SIG-M5 (cell line): ENCODE results near the gene ACTL7A.

Experiments used
- DNase-seq: peaks from one replicate; lab custom pipeline; 2025; lab: John Stamatoyannopoulos, UW

The ACTL7A gene

GRCh38 chr9:108850293-108850897 is 11.7 kb upstream of the ACTL7A start:
- DNase-seq = no peak

GRCh38 chr9:108851138-108851537 is 10.9 kb upstream of the ACTL7A start:
- no peak for DNase-seq

- DNase-seq = no peak
Observed at GRCh38 chr9:108852079-108852478, 10.0 kb upstream of the ACTL7A start.

GRCh38 chr9:108854094-108854493 is 8.0 kb upstream of the ACTL7A start:
- DNase-seq = no peak

- no peak for DNase-seq
Observed at GRCh38 chr9:108854641-108855528, 7.2 kb upstream of the ACTL7A start.

- DNase-seq = no peak
Observed at GRCh38 chr9:108855529-108855886, 6.6 kb upstream of the ACTL7A start.

GRCh38 chr9:108855888-108856287 is 6.2 kb upstream of the ACTL7A start, which contains the start of gene ACTL7B:
TSS of gene ACTL7B (minus strand) at chr9:108855986. CDS start at chr9:108855930, 56 bp downstream.
- DNase-seq = no peak

GRCh38 chr9:108857572-108857971 is 4.5 kb upstream of the ACTL7A start:
- DNase-seq = no peak

- DNase-seq = no peak
Observed at GRCh38 chr9:108859459-108860114, 2.5 kb upstream of the ACTL7A start.

- DNase-seq = no peak
Observed at GRCh38 chr9:108860354-108860753, 1.7 kb upstream of the ACTL7A start.

GRCh38 chr9:108860764-108861163 is 1.3 kb upstream of the ACTL7A start:
- no peak for DNase-seq

- DNase-seq = no peak
Observed at GRCh38 chr9:108861464-108861863, 602 bp upstream of the ACTL7A start.

- DNase-seq = no peak
Observed at GRCh38 chr9:108863891-108864290, 1.8 kb downstream of the ACTL7A start.

- DNase-seq = no peak
Observed at GRCh38 chr9:108864446-108864845, 2.4 kb downstream of the ACTL7A start.

GRCh38 chr9:108865037-108865436 is 3.0 kb downstream of the ACTL7A start:
- no peak for DNase-seq

- no peak for DNase-seq
Observed at GRCh38 chr9:108866001-108866420, 3.9 kb downstream of the ACTL7A start.

- no peak for DNase-seq
Observed at GRCh38 chr9:108867116-108867515, 5.0 kb downstream of the ACTL7A start.

- no peak for DNase-seq
Observed at GRCh38 chr9:108867829-108868228, 5.8 kb downstream of the ACTL7A start.

- DNase-seq = no peak
Observed at GRCh38 chr9:108869092-108869725, 7.1 kb downstream of the ACTL7A start.

- no peak for DNase-seq
Observed at GRCh38 chr9:108874058-108874788, 12.2 kb downstream of the ACTL7A start.

GRCh38 chr9:108876425-108876824 is 14.4 kb downstream of the ACTL7A start:
- no peak for DNase-seq

GRCh38 chr9:108877524-108877923 is 15.5 kb downstream of the ACTL7A start:
- no peak for DNase-seq
